AG09319 (cell line): ENCODE measurements around the gene ONECUT3.

ENCODE experiments used
- DNase-seq: peaks from one replicate; pipeline ENCODE4 v3.0.0-alpha.2; 2010; ENCODE audit warnings: low read depth; ENCODE audit errors: extremely low read depth
- TF ChIP-seq, protein P1 (sequence below): IDR thresholded peaks from 2 replicates; pipeline ENCODE4 v1.5.1; 2011; ENCODE audit warnings: low read depth, mild to moderate bottlenecking, inconsistent platforms, low read length, moderate library complexity

ONECUT3 gene

DNA sequence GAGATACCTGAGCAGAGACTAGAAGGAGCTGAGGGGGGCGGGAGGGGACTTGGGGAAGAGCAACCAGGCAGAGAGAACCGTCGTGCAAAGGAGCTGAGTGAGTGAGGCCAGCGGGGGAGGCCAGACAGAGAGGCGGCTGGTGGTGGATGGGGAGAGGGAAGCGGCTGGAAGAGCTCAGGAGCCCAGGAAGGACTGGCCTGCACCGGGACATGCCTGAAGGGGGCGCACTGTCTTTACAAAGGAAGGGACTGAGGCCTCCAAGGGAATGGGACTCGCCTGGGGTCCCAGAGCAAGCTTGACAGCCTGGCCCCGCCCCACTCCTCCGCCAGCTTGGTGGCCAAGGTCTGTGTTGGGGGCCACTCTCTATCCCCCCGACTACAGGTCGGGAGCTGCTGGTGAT is 14.9 kb downstream of the ONECUT3 start:
- no peak for DNase-seq

DNA sequence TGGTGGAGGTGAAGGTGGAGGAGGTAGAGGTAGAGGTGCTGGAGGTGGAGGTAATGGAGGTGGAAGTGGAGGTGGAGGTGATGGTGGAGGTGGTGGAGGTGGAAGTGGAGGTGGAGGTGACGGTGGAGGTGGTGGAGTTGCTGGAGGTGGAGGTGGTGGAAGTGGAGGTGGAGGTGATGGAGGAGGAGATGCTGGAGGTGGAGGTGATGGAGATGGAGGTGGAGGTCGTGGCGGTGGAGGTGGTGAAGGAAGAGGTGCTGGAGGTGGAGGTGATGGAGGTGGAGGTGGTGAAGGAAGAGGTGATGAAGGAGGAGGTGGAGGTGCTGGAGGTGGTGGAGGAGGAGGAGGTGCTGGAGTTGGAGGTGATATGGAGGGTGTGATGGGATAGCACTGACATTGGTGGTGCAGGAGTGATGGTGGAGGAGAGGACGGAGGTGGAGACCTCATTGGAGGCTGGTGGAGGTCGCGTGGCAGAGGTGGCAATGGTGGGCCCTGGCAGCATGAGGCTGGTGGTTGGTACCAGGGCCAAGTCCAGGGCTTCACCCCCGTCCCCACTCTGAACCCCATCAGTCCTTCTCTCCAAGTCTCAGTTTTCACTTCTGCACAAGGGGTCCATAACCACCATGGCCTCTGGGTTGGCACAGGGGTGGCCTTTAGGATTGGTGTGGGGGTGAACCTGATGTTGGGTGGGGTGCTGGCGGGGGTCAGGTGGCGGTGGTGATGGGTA is 15.8 kb downstream of the ONECUT3 start:
- TF ChIP-seq, protein P1, sequence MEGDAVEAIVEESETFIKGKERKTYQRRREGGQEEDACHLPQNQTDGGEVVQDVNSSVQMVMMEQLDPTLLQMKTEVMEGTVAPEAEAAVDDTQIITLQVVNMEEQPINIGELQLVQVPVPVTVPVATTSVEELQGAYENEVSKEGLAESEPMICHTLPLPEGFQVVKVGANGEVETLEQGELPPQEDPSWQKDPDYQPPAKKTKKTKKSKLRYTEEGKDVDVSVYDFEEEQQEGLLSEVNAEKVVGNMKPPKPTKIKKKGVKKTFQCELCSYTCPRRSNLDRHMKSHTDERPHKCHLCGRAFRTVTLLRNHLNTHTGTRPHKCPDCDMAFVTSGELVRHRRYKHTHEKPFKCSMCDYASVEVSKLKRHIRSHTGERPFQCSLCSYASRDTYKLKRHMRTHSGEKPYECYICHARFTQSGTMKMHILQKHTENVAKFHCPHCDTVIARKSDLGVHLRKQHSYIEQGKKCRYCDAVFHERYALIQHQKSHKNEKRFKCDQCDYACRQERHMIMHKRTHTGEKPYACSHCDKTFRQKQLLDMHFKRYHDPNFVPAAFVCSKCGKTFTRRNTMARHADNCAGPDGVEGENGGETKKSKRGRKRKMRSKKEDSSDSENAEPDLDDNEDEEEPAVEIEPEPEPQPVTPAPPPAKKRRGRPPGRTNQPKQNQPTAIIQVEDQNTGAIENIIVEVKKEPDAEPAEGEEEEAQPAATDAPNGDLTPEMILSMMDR = no peak
- no peak for DNase-seq

More for the DNA sequence above, 14.9 kb downstream of the ONECUT3 start:
- TF ChIP-seq, protein P1 = peak; percentile 5

DNA sequence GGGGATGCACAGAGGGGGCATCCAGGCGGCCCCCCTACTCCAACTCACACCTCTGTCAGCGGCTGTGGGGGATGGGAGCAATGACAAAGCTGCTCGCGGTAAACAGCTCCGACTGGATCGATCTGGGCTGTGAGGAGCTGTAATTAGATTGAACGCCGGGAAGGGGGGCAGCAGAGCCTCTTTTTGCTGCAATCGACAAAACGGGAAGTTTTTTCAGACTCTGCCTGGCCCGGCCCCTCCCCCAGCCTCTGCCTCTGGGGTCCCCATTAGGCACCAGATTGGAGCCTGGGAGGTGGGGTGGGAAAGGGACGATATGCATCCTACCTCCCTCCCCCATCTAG is 16.3 kb downstream of the ONECUT3 start:
- TF ChIP-seq, protein P1 = no peak
- no peak for DNase-seq

DNA sequence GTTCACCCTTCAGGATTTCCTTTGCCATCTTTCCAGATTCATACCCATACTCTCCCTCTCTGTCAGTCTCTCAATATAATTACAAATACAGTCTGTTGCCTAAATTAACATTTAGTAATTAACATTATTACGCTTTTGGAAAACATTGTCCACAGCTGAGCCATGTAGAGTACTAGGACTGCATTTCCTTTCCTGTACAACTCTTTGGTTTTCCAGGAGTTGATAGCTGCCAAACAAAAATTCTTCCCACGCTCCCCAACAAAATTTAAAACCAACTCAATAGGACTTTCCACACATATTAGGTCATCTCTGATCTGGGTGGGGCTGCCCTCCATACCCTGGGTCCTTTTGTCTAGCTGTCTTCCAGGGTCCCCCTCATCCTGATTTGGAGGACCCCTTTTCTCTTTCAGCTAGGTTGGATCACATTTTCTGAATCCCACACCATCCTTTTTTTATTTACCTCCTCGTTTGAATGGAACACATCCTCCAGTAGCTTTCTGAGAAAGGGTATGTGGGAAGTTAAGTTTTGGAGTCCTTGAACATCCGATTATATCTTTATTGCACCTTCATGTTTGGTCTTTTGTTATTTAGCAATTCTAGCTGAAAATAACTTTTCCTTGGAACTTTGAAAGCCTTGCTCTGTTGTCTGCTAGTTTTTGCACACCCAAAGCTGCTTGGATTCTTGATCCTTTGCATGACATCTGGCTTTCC is 17.7 kb downstream of the ONECUT3 start:
- TF ChIP-seq, protein P1 = no peak
- no peak for DNase-seq

DNA sequence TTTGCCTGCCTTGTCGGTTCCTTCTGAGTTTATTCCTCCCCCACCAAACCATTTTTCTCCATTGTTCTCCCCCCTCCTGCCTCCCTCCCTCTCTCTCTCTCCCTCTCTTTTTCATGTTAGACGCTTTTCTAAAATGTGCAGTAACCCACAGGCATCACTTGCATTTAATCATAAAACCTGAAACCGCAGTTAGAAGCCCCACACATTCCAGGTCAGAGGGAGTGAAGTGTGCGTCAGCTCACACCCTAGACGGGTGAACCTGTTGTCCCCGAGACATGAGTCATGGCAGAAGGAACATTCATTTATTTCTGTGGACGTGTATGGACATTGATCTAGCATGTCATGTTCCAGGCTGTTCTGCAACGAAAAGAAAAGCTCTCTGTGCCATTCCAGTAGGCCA is 19.9 kb downstream of the ONECUT3 start:
- TF ChIP-seq, protein P1 = no peak
- DNase-seq = no peak

DNA sequence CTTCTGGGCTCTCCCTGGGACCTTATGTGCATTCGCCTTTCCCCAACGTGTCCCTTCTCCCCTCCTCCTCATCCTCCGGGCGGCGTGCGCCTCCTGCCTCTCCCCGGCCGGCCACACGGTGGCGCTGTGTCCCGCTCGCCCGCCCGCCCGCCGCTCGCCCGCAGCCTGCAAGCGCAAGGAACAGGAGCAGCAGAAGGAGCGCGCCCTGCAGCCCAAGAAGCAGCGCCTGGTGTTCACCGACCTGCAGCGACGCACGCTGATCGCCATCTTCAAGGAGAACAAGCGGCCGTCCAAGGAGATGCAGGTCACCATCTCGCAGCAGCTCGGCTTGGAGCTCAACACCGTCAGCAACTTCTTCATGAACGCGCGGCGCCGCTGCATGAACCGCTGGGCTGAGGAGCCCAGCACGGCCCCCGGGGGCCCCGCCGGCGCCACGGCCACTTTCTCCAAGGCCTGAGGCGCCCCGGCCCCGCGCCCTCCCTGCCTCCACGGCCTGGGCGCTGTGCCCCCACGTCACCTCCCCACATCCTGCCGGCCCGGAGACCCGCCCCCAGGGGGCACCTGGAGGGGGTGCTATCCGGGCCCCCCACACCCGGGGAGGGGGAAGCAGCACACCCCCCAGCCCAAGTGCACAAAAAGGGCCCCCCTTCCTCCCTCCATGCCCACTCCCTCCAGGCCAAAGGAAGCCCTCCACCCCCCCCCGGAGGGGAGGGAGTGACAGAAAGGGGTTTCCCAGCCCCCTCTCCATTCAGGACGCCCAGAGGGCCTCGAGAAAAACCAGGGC is 21.9 kb downstream of the ONECUT3 start:
- TF ChIP-seq, protein P1 = peak; percentile 10; the same call in 1 of the 2 replicates
- no peak for DNase-seq

DNA sequence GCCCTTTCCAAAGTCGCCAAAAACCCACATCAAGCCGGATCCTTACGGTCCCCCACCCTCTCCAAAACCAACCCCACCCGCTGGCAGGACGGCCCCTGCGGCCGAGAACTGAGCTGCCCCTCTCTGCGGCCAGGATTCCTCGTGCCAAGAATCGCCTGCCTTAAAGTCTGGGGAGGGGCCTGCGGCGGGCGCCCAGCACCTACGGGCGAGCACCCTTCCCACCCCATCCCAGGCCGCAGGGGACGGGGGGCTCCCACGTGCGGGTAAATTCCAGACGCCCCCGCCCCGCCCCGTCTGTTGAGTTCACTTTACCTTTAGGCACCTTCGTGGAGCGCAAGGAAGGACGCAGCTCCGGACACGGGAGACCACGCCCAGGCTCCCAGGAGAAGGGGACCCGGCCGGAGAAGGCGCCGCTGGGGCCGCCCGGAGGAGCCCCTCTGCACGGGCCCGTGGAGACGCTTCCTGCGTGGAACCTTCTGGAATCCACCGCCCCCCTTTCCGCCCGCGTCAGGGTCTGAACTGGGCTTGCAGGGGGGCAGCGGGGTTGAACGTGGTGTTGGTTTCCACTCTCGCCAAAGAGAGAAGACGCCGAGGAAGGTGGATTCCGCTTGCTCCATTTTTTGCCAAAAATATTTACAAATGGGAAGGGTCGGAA is 22.8 kb downstream of the ONECUT3 start:
- TF ChIP-seq, protein P1 = no peak
- DNase-seq = no peak
